IMR-90 (cell line): ENCODE measurements around the gene HACD2. TPM values are rescaled to one million over a fixed set of nuclear protein-coding genes. Genes with fewer than 3 reads are reported as not detected.

ENCODE experiments used
- ATAC-seq: fragments of 200-7000 bp; cut with Tn5 transposase; 2 replicates; pipeline ENCODE4 v1.9.1; 2020; ENCODE audit warnings: low read depth, mild to moderate bottlenecking, moderate library complexity
- BruUV-seq: library from RNA; stranded (reverse); fragments of 400-500 nt; replicated peaks from 2 replicates; lab custom pipeline; 2021; lab: Mats Ljungman, UMichigan
- CTCF ChIA-PET: fragments of 300-600 bp; formaldehyde crosslinking; extraction: SDS; loops from one replicate; lab custom pipeline; 2021; ENCODE audit warnings: antibody characterized with exemption; lab: Yijun Ruan, JAX
- POLR2A ChIA-PET: fragments of 300-600 bp; sonication (Branson Sonifier 250); formaldehyde crosslinking; loops from one replicate; lab custom pipeline; 2022; ENCODE audit warnings: antibody characterized with exemption; ENCODE audit not compliant: unreplicated experiment; lab: Charles Lee
- DNase-seq: peaks from one replicate; pipeline ENCODE4 v3.0.0; 2013
- H2AFZ ChIP-seq: replicated peaks from 2 replicates; pipeline ENCODE3; 2013; ENCODE audit warnings: low read length, mild to moderate bottlenecking; ENCODE audit not compliant: poor library complexity
- H2AK5ac ChIP-seq: 2 replicates; pipeline ENCODE4 v1.6.1; 2013; ENCODE audit warnings: low read depth, low read length, inconsistent platforms
- H2AK9ac ChIP-seq: replicated peaks from 2 replicates; pipeline ENCODE3; 2013; ENCODE audit warnings: mild to moderate bottlenecking, low read depth, low read length, moderate library complexity; ENCODE audit not compliant: poor library complexity
- H2BK120ac ChIP-seq: 2 replicates; pipeline ENCODE4 v1.6.1; 2013; ENCODE audit warnings: low read depth, low read length, inconsistent platforms
- H2BK15ac ChIP-seq: 3 replicates; pipeline ENCODE4 v1.6.1; 2013; ENCODE audit warnings: low read depth, low read length, inconsistent platforms
- H2BK20ac ChIP-seq: 2 replicates; pipeline ENCODE4 v1.6.1; 2013; ENCODE audit warnings: low read depth, mild to moderate bottlenecking, inconsistent platforms, low read length, moderate library complexity
- H2BK5ac ChIP-seq: 2 replicates; pipeline ENCODE4 v1.6.1; 2013; ENCODE audit warnings: mild to moderate bottlenecking, low read depth, low read length, inconsistent platforms; ENCODE audit not compliant: poor library complexity, severe bottlenecking
- H3K14ac ChIP-seq: replicated peaks from 2 replicates; pipeline ENCODE4 v1.6.1; 2013; ENCODE audit warnings: low read depth, low read length, inconsistent platforms
- H3K18ac ChIP-seq: 2 replicates; pipeline ENCODE4 v1.6.1; 2013; ENCODE audit warnings: low read depth, low read length, control low read depth
- H3K23ac ChIP-seq: 2 replicates; pipeline ENCODE4 v1.6.1; 2013; ENCODE audit warnings: low read depth, low read length, inconsistent platforms
- H3K27ac ChIP-seq: 2 replicates; pipeline ENCODE4 v1.5.1; 2013; ENCODE audit warnings: mild to moderate bottlenecking, control low read depth, low read length; ENCODE audit not compliant: insufficient read depth
- H3K27me3 ChIP-seq: 2 replicates; pipeline ENCODE4 v1.6.1; 2013; ENCODE audit warnings: low read length; ENCODE audit not compliant: control insufficient read depth, insufficient read depth
- H3K36me3 ChIP-seq: 2 replicates; pipeline ENCODE4 v1.6.1; 2013; ENCODE audit warnings: low read length, mixed read lengths; ENCODE audit not compliant: control insufficient read depth, insufficient read depth
- H3K4ac ChIP-seq: 2 replicates; pipeline ENCODE4 v1.6.1; 2013; ENCODE audit warnings: low read depth, low read length, inconsistent platforms
- H3K4me1 ChIP-seq: 2 replicates; pipeline ENCODE4 v1.6.1; 2013; ENCODE audit warnings: low read length, mixed read lengths; ENCODE audit not compliant: control insufficient read depth, insufficient read depth
- H3K4me2 ChIP-seq: 2 replicates; pipeline ENCODE4 v1.6.1; 2013; ENCODE audit warnings: low read depth, mild to moderate bottlenecking, control low read depth, low read length, moderate library complexity
- H3K4me3 ChIP-seq: 2 replicates; pipeline ENCODE4 v1.5.1; 2013; ENCODE audit warnings: low read depth, mild to moderate bottlenecking, control low read depth, low read length, moderate library complexity; ENCODE audit not compliant: insufficient read depth
- H3K56ac ChIP-seq: 2 replicates; pipeline ENCODE4 v1.6.1; 2013; ENCODE audit warnings: low read length, inconsistent platforms; ENCODE audit not compliant: insufficient read depth; ENCODE audit errors: extremely low read depth
- H3K79me1 ChIP-seq, 2 experiments: 2 replicates each; pipeline ENCODE4 v1.6.1; 2013; ENCODE audit warnings: low read length in 2 of 2, inconsistent platforms in 1 of 2, low read depth in 1 of 2
- H3K9ac ChIP-seq: 2 replicates; pipeline ENCODE4 v1.6.1; 2013; ENCODE audit warnings: low read depth, low read length, control low read depth
- H3K9me1 ChIP-seq: 2 replicates; pipeline ENCODE4 v1.6.1; 2013; ENCODE audit warnings: low read length, inconsistent platforms; ENCODE audit not compliant: insufficient read depth
- H3K9me3 ChIP-seq: 2 replicates; pipeline ENCODE4 v1.6.1; 2013; ENCODE audit warnings: low read length; ENCODE audit not compliant: control insufficient read depth, insufficient read depth
- H4K20me1 ChIP-seq: 2 replicates; pipeline ENCODE4 v1.6.1; 2013; ENCODE audit warnings: low read length, inconsistent platforms; ENCODE audit not compliant: insufficient read depth
- H4K5ac ChIP-seq: 2 replicates; pipeline ENCODE4 v1.6.1; 2013; ENCODE audit warnings: mild to moderate bottlenecking, low read depth, low read length, control low read depth
- H4K8ac ChIP-seq, 2 experiments: 2 replicates each; pipeline ENCODE4 v1.6.1; 2013; ENCODE audit warnings: low read depth in 2 of 2, low read length in 2 of 2, control low read depth in 1 of 2, inconsistent platforms in 1 of 2
- H4K91ac ChIP-seq: 2 replicates; pipeline ENCODE4 v1.6.1; 2013; ENCODE audit warnings: low read depth, low read length, inconsistent platforms; ENCODE audit not compliant: insufficient read depth
- BHLHE40 ChIP-seq: fragments of 150-350 bp; IDR thresholded peaks from 2 replicates; pipeline ENCODE4 v1.6.1; 2016; ENCODE audit warnings: mild to moderate bottlenecking, low read depth, low read length
- CHD1 ChIP-seq: IDR thresholded peaks from 2 replicates; pipeline ENCODE4 v1.6.1; 2012; ENCODE audit warnings: low read depth, low read length, improper control_type of control experiment
- ELK1 ChIP-seq: fragments of 150-350 bp; IDR thresholded peaks from 2 replicates; pipeline ENCODE4 v1.6.1; 2016; ENCODE audit warnings: low read depth, mild to moderate bottlenecking, low read length, moderate library complexity, borderline replicate concordance
- FOS ChIP-seq: fragments of 150-350 bp; IDR thresholded peaks from 2 replicates; pipeline ENCODE4 v1.6.1; 2016; ENCODE audit warnings: low read depth, low read length
- MAFK ChIP-seq: IDR thresholded peaks from 2 replicates; pipeline ENCODE4 v1.6.1; 2012; ENCODE audit warnings: low read depth, low read length, improper control_type of control experiment
- MAZ ChIP-seq: IDR thresholded peaks from 2 replicates; pipeline ENCODE4 v1.6.1; 2012; ENCODE audit warnings: low read depth, mild to moderate bottlenecking, low read length, improper control_type of control experiment, moderate library complexity, borderline replicate concordance
- NFE2L2 ChIP-seq: fragments of 150-350 bp; IDR thresholded peaks from 2 replicates; pipeline ENCODE4 v1.6.1; 2016; ENCODE audit warnings: low read depth, mild to moderate bottlenecking, low read length
- POLR2A ChIP-seq: IDR thresholded peaks from 2 replicates; pipeline ENCODE4 v1.6.1; 2012; ENCODE audit warnings: mild to moderate bottlenecking, low read depth, low read length
- RAD21 ChIP-seq: IDR thresholded peaks from 2 replicates; pipeline ENCODE4 v1.6.1; 2012; ENCODE audit warnings: low read length, improper control_type of control experiment
- RCOR1 ChIP-seq: IDR thresholded peaks from 2 replicates; pipeline ENCODE4 v1.6.1; 2012; ENCODE audit warnings: mild to moderate bottlenecking, low read length, improper control_type of control experiment; ENCODE audit not compliant: insufficient replicate concordance
- RFX5 ChIP-seq: IDR thresholded peaks from 2 replicates; pipeline ENCODE4 v1.8.0; 2012; ENCODE audit warnings: low read depth, mild to moderate bottlenecking, low read length, moderate library complexity
- SMC3 ChIP-seq: fragments of 150-350 bp; IDR thresholded peaks from 2 replicates; pipeline ENCODE4 v1.6.1; 2016; ENCODE audit warnings: low read depth, mild to moderate bottlenecking, antibody characterized with exemption, low read length, moderate library complexity
- WGBS, 2 experiments: methylation state at CpG; one replicate each; pipeline versions ENCODE4 v1.1.5 to v1.1.7; 2013; ENCODE audit warnings: missing lambda C conversion rate in 2 of 2; ENCODE audit not compliant: insufficient read length in 1 of 2; ENCODE audit errors: extremely low coverage in 2 of 2; 5-methylcytosine and 5-hydroxymethylcytosine counted together
- dilution Hi-C: fragments of 300-500 bp; cut with HindIII; formaldehyde crosslinking; loops from one replicate; pipeline ENCODE4 v1.14.3; 2018; ENCODE audit warnings: low sequenced_read_pairs; ENCODE audit not compliant: unreplicated experiment
- in situ Hi-C: fragments of 300-500 bp; cut with MboI; formaldehyde crosslinking; loops from 3 replicates; pipeline ENCODE4 v1.14.3; 2019; ENCODE audit warnings: low sequenced_read_pairs, inconsistent platforms, mixed read lengths
- intact Hi-C: fragments of 100-400 bp; cut with micrococcal nuclease; formaldehyde crosslinking; loops from 2 replicates; pipeline ENCODE4 v1.10.0; 2022
- polyA plus RNA-seq, 3 experiments: library from polyadenylated mRNA; depleted of rRNA; stranded (reverse); fragments of >200 nt; gene quantifications; 2 replicates each; pipeline ENCODE4 v1.2.3, GENCODE V29; 2012; ENCODE audit warnings: low replicate concordance in 1 of 3
- total RNA-seq: library from RNA; depleted of rRNA; stranded (reverse); fragments of >200 nt; gene quantifications from 2 replicates; pipeline ENCODE4 v1.2.3, GENCODE V29; 2012
- TF ChIP-seq, protein P1 (sequence below): conservative IDR thresholded peaks from 2 replicates; pipeline ENCODE4 v1.5.1; 2012; ENCODE audit warnings: mild to moderate bottlenecking, low read depth, low read length, improper control_type of control experiment

HACD2 gene
- total and polyA plus RNA-seq, 2 of the 4 experiments (the other 2 are of a cell fraction): 21.5 to 22.6 TPM

DNA sequence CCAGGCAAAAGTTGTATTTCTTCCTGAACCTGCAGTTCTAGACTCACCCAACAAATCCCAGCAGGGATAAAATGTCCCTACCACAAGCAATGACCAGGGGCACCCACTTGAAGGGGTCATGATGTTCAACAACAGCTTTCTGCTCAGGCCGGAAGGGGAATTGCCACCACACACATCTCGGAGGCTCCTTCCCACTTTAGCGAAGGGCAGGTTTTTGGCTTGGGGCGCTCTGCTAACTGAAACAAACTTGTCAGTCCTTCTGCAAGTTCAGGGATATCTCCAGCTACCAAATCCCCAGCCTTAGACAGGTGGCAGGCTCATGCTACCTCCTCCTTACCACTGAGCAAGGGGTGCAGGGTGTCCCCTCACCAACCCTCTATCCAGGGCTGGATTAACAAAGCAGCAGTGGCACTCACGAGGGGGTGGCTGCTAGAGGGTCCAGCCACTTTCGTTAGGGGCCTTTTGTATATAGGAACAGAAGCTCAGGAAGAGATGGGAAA is 138.2 kb downstream of the HACD2 start:
- Histone ChIP-seq H3K9me1 (no peaks in the 10 kb centered on the region), H2BK120ac (no peak overlapping the region), H3K4me3 (no peak overlapping the region), H2AFZ (no peak overlapping the region), H3K18ac (no peak overlapping the region), H3K9ac (no peak overlapping the region), H3K56ac (no peak overlapping the region), H4K5ac (no peak overlapping the region), H3K27me3 (peaks cover 85% of the 10 kb centered on the region), H2AK5ac (no peak overlapping the region), H3K27ac (no peak overlapping the region), H3K4me1 (no peaks in the 10 kb centered on the region), H4K91ac (no peak overlapping the region), H2BK5ac (no peak overlapping the region), H3K4ac (no peak overlapping the region), H4K20me1 (no peaks in the 10 kb centered on the region), H3K14ac (no peak overlapping the region), H4K8ac (no peak overlapping the region), H3K36me3 (no peaks in the 10 kb centered on the region), H2BK20ac (no peak overlapping the region), H2BK15ac (no peak overlapping the region), H3K9me3 (peaks cover 2% of the 10 kb centered on the region; the same call in 1 of the 2 replicates), H3K23ac (no peak overlapping the region), H2AK9ac (no peak overlapping the region), H3K79me1 (no peaks in the 10 kb centered on the region), H3K4me2 (no peak overlapping the region)
- in situ Hi-C loops: no loop called here
- DNase-seq: no peak
- ChIA-PET CTCF (no interaction called here), POLR2A (interaction anchor here (0.7 kb wide), 1 partner anchor 14 kb away, joined by 3 read pairs; no protein-coding TSS in a partner anchor)
- BruUV-seq: no TSS peak
- TF ChIP-seq ELK1 (no peak), RFX5 (no peak), CHD1 (no peak), MAZ (no peak), SMC3 (no peak), POLR2A (no peak), FOS (no peak), MAFK (no peak), RAD21 (no peak), BHLHE40 (no peak), NFE2L2 (no peak), RCOR1 (no peak)
- TF ChIP-seq, protein P1, sequence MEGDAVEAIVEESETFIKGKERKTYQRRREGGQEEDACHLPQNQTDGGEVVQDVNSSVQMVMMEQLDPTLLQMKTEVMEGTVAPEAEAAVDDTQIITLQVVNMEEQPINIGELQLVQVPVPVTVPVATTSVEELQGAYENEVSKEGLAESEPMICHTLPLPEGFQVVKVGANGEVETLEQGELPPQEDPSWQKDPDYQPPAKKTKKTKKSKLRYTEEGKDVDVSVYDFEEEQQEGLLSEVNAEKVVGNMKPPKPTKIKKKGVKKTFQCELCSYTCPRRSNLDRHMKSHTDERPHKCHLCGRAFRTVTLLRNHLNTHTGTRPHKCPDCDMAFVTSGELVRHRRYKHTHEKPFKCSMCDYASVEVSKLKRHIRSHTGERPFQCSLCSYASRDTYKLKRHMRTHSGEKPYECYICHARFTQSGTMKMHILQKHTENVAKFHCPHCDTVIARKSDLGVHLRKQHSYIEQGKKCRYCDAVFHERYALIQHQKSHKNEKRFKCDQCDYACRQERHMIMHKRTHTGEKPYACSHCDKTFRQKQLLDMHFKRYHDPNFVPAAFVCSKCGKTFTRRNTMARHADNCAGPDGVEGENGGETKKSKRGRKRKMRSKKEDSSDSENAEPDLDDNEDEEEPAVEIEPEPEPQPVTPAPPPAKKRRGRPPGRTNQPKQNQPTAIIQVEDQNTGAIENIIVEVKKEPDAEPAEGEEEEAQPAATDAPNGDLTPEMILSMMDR: no peak
- WGBS, 2 experiments: no CpG with 5 or more reads among the region's 6 CpGs
- intact Hi-C loops: no loop called here
- ATAC-seq: no peak
- dilution Hi-C loops: no loop called here
